HG02571 (cell line): ENCODE data around the gene LIMS4.
"Not testable (repeated sequence)": the region's sequence is repeated elsewhere in the genome, so short reads cannot be mapped to it uniquely, and the experiment has no call there.

Experiments
- ATAC-seq: cut with Tn5 transposase; IDR thresholded peaks from one replicate; pipeline ENCODE4 v1.9.1; 2021; ENCODE audit warnings: mild to moderate bottlenecking, moderate library complexity; ENCODE audit not compliant: unreplicated experiment

LIMS4 gene, protein sequence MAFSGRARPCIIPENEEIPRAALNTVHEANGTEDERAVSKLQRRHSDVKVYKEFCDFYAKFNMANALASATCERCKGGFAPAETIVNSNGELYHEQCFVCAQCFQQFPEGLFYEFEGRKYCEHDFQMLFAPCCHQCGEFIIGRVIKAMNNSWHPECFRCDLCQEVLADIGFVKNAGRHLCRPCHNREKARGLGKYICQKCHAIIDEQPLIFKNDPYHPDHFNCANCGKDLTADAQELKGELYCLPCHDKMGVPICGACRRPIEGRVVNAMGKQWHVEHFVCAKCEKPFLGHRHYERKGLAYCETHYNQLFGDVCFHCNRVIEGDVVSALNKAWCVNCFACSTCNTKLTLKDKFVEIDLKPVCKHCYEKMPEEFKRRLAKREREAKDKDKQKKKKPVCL

GRCh38 chr2:110472171-110473058, at the start of gene LIMS4:
Gene LIMS4, minus strand, starts transcription at chr2:110472816. Its CDS starts 38 bp downstream, at chr2:110472778.
- ATAC-seq = not testable (repeated sequence)

DNA sequence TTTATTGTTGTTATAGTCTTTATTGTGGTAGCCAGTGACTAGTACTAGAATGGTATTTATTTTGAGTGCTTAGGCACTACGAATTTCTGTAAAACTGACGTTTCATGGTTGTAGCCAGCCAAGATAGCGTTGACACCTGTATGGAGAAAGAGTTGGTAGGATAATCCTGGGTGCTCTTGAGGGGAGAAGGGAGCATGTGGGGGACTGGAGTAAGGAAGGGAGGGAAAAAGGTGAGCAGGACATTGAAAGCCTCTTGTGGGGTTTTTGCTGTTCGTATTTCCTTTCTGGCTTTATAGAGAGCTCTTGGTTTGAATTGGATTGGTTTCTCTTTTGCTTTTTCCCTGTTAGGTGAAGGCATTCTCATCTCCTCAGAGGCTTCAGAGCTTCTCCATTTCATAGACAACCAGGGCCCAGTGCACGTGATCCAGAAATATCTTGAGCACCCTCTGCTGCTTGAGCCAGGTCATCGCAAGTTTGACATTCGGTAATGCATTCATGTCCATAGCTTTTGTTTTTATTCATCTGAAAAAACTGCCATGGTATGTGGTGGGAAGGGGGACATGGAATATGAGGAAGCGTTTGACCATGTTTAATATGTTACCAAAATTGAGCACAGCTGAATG, 27.2 kb upstream of the LIMS4 start:
- peak; percentile 76 for ATAC-seq

- ATAC-seq = not testable (repeated sequence)
Observed at GRCh38 chr2:110496027-110496426, 23.4 kb upstream of the LIMS4 start.

- not testable (repeated sequence) for ATAC-seq
Observed at GRCh38 chr2:110494488-110494887, 21.9 kb upstream of the LIMS4 start.

DNA sequence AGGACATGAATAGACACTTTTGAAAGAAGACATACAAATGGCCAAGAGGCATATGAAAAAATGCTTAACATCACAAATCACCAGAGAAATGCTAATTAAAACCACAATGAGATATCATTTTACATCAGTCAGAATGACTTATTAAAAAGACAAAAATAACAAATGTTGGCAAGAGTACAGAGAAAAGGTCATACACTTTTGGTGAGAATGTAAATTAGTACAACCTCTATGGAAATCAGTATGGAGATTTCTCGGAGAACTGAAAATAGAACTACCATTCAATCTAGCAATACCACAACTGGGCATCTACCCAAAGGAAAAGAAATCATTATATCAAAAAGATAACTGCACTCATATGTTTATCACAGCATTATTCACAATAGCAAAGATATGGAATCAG, 16.4 kb upstream of the LIMS4 start:
- ATAC-seq = not testable (repeated sequence)

- ATAC-seq = not testable (repeated sequence)
Observed at GRCh38 chr2:110482697-110483096, 10.1 kb upstream of the LIMS4 start.

- not testable (repeated sequence) for ATAC-seq
Observed at GRCh38 chr2:110481200-110481599, 8.6 kb upstream of the LIMS4 start.

- not testable (repeated sequence) for ATAC-seq
Observed at GRCh38 chr2:110480084-110480483, 7.5 kb upstream of the LIMS4 start.

GRCh38 chr2:110477370-110477769, 4.8 kb upstream of the LIMS4 start:
- not testable (repeated sequence) for ATAC-seq

- ATAC-seq = not testable (repeated sequence)
Observed at GRCh38 chr2:110476952-110477351, 4.3 kb upstream of the LIMS4 start.

- not testable (repeated sequence) for ATAC-seq
Observed at GRCh38 chr2:110475627-110476359, 3.2 kb upstream of the LIMS4 start.

DNA sequence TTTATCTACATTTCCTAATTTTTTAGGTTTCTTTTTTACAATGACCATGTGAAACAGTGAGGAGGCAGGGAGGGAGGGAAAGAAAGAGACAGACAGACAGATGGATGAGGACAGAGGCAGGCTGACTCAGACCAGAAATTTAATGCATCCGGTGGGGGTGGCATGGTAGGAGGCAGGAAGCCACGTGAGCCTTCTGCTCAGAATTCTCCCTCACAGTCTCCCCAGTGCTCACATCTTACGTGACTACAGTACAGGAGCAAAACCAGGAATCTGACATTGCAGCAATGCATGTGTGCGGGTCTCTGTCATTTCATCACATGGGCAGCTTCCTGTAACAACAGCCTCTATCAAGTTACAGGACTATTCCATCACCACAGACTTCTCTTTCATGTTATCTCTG, 2.3 kb upstream of the LIMS4 start:
- peak; percentile 97 for ATAC-seq

GRCh38 chr2:110473059-110473358, 393 bp upstream of the LIMS4 start:
- ATAC-seq = not testable (repeated sequence)

GRCh38 chr2:110468921-110469320, 3.7 kb downstream of the LIMS4 start:
- not testable (repeated sequence) for ATAC-seq

GRCh38 chr2:110465312-110465711, 7.3 kb downstream of the LIMS4 start:
- ATAC-seq = peak; percentile 85

- ATAC-seq = not testable (repeated sequence)
Observed at GRCh38 chr2:110462458-110462857, 10.2 kb downstream of the LIMS4 start.

DNA sequence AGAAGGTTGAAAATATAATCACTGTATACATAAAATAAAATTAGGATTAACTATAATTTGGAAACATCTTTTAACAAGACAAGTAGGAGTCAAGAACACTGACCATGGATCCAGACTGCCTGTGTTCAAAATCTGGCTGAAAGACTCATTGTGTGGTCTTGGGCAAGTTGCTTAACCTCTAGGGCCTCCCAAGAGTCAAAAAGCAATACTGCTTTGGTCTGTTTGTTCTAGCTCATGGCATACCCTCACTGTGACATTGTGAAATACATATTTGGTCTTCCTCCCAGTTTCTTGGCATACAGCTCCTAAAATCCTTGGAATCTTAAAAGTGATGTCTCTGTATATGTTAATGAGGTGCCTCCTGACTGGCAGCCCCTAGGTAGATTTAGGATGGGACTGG, 12.3 kb downstream of the LIMS4 start:
- not testable (repeated sequence) for ATAC-seq

- ATAC-seq = not testable (repeated sequence)
Observed at GRCh38 chr2:110457214-110457590, 15.4 kb downstream of the LIMS4 start.

DNA sequence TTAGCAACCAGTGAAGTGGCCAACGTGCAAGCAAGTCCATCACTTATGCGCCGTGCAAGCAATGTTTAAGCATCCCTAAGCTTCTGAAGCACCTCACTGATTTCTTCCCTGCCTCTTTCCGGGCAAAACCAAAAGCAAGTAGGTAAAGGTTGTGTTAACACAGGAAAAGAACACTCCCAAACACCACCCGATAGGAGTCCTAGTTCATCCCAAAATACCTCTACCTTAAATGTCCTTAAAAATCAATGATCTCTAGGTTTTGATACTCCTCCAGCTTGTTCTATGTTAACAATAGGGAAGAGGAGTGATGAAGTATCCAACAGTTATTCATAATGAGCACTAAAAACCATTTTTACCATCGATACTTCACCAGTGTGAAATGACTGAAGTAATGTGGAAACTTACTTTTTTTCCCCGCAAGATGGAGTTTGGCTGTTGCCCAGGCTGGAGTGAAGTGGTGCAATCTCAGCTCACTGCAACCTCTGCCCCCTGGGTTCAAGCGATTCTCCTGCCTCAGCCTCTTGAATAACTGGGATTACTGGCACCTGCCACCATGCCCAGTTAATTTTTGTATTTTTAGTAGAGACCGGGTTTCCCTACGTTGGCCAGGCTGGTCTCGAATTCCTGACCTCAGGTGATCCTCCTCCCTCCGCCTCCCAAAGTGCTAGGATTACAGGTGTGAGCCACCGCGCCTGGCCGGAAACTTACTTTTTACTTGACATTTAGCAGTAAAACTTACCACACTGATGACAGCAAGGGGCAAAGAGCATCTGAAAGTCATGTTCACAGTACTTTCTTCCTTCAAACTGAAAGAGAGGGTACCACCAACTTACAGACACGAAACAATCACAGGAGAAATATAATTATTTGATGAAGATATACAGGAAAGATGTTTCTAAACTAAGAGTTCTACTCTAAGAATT, 16.1 kb downstream of the LIMS4 start:
- ATAC-seq = not testable (repeated sequence)
